ENCODE measurements around the gene ZNF786. TPM values are rescaled to one million over a fixed set of nuclear protein-coding genes. Genes with fewer than 3 reads are reported as not detected.

Gene ZNF786
- total and polyA plus RNA-seq, 10 of the 15 experiments (the other 5 are each of a cell fraction or from before 2014, with no cell fraction given) = 0.47 to 7.0 (median 4.2) TPM

DNA sequence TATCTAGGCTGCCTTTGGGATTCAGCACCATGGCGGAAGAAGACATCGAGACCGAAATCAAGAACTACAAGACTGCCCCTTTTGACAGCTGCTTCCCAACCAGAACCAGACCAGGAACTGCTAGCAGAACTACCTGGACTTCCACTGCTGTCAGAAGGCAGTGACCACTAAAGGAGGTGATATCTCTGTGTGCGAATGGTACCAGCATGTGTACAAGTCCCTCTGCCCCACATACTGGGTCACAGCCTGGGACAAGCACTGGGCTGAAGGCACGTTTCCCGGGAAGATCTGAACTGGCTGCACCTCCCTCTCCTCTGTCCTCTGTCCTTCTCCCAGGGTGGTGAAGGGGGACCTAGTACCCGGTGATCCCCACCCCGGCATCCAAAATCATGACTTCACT lies 36.6 kb downstream of the ZNF786 start (continued):
- no peak for TF ChIP-seq ETV6 (conservative IDR thresholded peaks at IDR 0.05 in 1 of 2, IDR thresholded peaks at IDR 0.05 in 1 of 2; ENCODE audit: borderline replicate concordance in 1 of 2, low read depth in 1 of 2)

DNA sequence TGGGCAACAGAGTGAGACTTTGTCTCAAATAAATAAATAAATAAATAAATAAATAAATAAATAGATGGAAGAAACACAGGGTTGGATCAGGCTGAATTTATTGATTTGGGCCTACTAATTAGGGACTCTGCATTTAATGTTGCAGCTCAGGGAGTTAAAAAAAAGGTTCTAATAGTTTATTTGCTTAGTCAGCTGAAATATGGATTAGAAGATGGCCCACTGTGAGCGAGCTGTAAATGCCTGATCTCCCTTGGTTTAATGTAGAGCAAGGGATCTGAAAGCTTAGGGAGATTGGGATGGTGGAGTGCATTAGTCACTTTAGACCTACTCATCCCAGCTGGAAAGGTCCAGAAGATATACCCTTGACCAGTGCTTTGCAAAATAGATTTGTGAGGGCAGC lies 37.1 kb downstream of the ZNF786 start:
- H3K36me3 ChIP-seq (ENCODE audit: control insufficient read depth in 2 of 2, insufficient read depth in 2 of 2, low read length in 1 of 2) = no peaks in the 10 kb centered on the region
- no peak overlapping the region for H3K4me2 ChIP-seq (ENCODE audit: control insufficient read depth, insufficient read depth)
- no peak overlapping the region for H3K9ac ChIP-seq (ENCODE audit: control insufficient read depth, insufficient read depth, low read length)
- ATAC-seq (no peak), DNase-seq (ENCODE audit: low read depth, low spot score) (no peak), FAIRE-seq (no peak)
- H3K9me3 ChIP-seq (replicated peaks; ENCODE audit: control insufficient read depth, insufficient read depth, low read length) = no peaks in the 10 kb centered on the region
- H3K27me3 ChIP-seq (replicated peaks in 1 of 2; ENCODE audit: control insufficient read depth in 2 of 2, insufficient read depth in 2 of 2, low read length in 1 of 2) = no peaks in the 10 kb centered on the region
- ChIA-PET SMC1A (ENCODE audit: uncharacterized antibody, unreplicated experiment) (interaction anchor here (1.7 kb wide), 1 partner anchor 11 kb away, joined by 5 read pairs; no protein-coding TSS in a partner anchor), POLR2A (no interaction called here), CTCF (no interaction called here), RAD21 (ENCODE audit: unreplicated experiment) (no interaction called here)
- 0% methylated on average over 1 of the region's 1 CpG for WGBS (ENCODE audit: insufficient coverage, insufficient replicate concordance, low lambda C conversion rate, missing lambda C conversion rate)
- H3K4me3 ChIP-seq = no peak overlapping the region
- no peaks in the 10 kb centered on the region for H3K79me2 ChIP-seq (ENCODE audit: control insufficient read depth, insufficient read depth, low read length)
- no peak overlapping the region for H2AFZ ChIP-seq (ENCODE audit: control insufficient read depth, low read depth, low read length)
- no peaks in the 10 kb centered on the region for H4K20me1 ChIP-seq (ENCODE audit: control insufficient read depth, insufficient read depth)
- H3K4me1 ChIP-seq (ENCODE audit: control insufficient read depth, insufficient read depth, low read length) = no peaks in the 10 kb centered on the region
- TF ChIP-seq CBX5 (IDR thresholded peaks at IDR 0.05; ENCODE audit: low read depth) (no peak), ETV6 (conservative IDR thresholded peaks at IDR 0.05 in 1 of 2, IDR thresholded peaks at IDR 0.05 in 1 of 2; ENCODE audit: borderline replicate concordance in 1 of 2, low read depth in 1 of 2) (no peak), SREBF1 (IDR thresholded peaks at IDR 0.05; ENCODE audit: low read length) (no peak), STAT1 (conservative IDR thresholded peaks at IDR 0.05) (no peak), RELA (IDR thresholded peaks at IDR 0.05; ENCODE audit: borderline replicate concordance, partially characterized antibody) (no peak), PAX5 (IDR thresholded peaks at IDR 0.05; ENCODE audit: borderline replicate concordance, low read depth, low read length) (no peak)
- TF ChIP-seq, protein P1, sequence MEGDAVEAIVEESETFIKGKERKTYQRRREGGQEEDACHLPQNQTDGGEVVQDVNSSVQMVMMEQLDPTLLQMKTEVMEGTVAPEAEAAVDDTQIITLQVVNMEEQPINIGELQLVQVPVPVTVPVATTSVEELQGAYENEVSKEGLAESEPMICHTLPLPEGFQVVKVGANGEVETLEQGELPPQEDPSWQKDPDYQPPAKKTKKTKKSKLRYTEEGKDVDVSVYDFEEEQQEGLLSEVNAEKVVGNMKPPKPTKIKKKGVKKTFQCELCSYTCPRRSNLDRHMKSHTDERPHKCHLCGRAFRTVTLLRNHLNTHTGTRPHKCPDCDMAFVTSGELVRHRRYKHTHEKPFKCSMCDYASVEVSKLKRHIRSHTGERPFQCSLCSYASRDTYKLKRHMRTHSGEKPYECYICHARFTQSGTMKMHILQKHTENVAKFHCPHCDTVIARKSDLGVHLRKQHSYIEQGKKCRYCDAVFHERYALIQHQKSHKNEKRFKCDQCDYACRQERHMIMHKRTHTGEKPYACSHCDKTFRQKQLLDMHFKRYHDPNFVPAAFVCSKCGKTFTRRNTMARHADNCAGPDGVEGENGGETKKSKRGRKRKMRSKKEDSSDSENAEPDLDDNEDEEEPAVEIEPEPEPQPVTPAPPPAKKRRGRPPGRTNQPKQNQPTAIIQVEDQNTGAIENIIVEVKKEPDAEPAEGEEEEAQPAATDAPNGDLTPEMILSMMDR (IDR thresholded peaks at IDR 0.05 in 2 of 3, conservative IDR thresholded peaks at IDR 0.05 in 1 of 3; ENCODE audit: control insufficient read depth in 2 of 3, extremely low read depth in 1 of 3, insufficient read depth in 1 of 3, low read depth in 3 of 3, low read length in 3 of 3) = no peak
- no peak overlapping the region for H3K27ac ChIP-seq (ENCODE audit: control insufficient read depth, insufficient read depth)
- intact Hi-C loops (cut with micrococcal nuclease; ENCODE audit: unreplicated experiment) (no loop called here), in situ Hi-C loops (cut with MboI) (no loop called here)
- BruUV-seq (replicated peaks) = no TSS peak
